Activated T-cell treated with anti-CD3 and anti-CD28 coated beads for 48 hours (primary cell): Measurements from ENCODE around the gene GLRA3.
"Not testable (repeated sequence)": the region's sequence is repeated elsewhere in the genome, so short reads cannot be mapped to it uniquely, and the experiment has no call there.

Experiments
- DNase-seq: peaks from one replicate; pipeline ENCODE4 v3.0.0-alpha.2; 2020; ENCODE audit warnings: low read depth

Gene GLRA3

DNA sequence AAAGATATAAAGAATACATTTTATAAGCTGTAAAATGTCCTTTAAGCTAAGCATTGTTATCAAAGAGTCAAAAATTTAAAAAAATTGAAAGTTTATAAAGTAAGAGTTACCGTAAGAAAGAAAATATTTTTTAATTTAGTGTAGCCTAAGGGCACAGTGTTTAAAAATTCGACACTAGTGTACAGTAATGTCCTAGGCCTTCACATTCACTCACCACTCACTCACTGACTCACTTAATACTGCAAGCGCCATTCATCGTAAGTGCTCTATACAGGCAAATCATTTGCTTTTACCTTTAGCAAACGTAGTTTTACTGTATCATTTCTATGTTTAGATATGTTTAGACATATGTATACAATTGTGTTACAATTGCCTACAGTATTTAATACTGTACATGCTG, 20.2 kb downstream of the GLRA3 start:
- no peak for DNase-seq

DNA sequence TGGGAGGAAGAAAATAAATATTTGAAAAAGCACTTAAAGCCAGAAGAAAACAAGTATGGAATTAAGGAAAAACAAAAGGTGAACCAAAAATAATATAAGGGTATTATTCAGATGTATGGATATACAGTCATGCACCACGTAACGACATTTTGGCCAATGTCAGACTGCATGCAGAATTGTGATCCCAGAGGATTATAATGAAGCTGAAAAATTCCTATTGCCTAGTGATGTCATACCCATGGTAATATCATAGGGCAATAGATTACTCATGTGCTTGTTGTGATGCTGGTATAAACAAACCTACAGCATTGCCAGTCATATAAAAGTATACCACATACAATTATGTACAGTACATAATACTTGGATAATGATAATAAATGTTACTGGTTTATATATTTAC, 20.9 kb downstream of the GLRA3 start:
- no peak for DNase-seq

DNA sequence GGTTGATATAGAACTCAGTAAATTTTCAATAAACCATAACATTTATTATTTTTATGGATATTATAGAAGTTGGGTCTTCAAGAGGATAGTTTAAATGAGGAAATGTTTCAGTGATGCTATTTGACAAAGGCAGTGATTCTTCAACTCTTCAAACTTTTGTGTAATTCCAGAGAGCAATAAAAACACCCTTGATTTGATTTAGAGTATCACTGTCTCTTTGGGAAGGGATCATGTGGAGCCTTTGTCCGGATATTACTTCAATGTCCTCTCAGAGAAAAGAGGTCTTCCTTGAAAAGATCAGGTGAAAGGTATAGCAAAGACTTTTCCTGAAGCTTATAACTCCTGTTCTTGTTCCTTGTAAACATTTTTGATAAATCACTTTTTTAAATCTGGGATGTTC, 23.3 kb downstream of the GLRA3 start:
- DNase-seq: no peak

DNA sequence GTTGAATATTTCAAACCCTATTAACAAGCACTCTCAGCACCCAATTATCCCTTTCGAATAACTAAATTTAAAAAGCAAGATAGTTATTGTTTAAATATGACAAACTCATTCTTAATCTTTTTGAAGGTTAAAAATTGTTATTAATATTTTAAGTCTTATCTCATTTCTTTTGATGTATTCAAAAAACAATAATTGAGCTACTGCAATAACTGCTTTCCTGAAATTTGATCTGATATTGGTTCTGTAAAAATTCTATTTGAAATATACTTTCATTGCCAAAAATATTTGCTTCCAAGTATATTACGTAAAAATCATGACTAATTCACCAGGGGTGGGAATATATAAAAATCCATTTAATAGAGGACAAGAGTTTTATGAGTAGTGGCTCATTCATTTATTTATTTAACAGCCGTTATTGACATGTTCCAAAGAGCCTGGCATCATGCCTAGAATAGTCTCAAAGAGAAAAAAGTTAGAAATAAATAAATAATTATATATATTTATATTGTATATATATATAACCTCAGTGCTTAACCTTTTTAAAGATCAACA, 34.4 kb downstream of the GLRA3 start:
- no peak for DNase-seq

DNA sequence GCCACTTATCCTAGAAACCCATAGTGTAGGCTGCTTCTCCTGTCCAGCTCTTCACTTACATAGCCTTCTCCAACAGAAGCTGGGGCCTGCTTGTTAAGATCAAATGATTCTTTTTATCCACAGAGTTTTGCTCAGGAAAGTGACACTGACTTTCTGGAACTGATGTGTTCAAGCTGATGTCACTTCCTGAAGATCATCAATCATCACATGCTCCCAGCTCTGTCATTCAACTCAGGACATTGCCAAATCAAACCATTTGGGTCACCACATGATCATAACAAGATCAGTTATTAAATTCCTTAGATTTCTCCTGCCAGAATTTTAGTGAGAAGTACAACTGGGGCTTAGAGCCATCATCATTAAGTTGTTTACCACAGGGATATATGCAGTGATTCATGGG, 39.4 kb downstream of the GLRA3 start:
- no peak for DNase-seq

DNA sequence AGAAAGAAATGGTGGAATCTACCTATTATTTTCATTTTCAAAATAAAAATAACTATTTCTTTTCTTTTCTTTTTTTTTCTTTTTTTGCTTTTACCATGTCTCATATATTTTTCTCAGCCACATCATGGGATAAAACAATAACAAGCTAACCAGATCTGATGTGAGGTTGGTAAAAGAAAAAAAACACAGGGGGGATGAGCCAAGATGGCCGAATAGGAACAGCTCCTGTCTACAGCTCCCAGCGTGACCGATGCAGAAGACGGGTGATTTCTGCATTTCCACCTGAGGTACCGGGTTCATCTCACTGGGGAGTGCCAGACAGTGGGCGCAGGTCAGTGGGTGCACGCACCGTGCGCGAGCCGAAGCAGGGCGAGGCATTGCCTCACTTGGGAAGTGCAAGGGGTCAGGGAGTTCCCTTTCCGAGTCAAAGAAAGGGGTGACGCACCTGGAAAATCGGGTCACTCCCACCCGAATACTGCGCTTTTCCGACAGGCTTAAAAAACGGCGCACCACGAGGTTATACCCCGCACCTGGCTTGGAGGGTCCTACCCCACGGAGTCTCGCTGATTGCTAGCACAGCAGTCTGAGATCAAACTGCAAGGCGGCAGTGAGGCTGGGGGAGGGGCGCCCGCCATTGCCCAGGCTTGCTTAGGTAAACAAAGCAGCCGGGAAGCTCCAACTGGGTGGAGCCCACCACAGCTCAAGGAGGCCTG, 50.6 kb downstream of the GLRA3 start:
- not testable (repeated sequence) for DNase-seq

DNA sequence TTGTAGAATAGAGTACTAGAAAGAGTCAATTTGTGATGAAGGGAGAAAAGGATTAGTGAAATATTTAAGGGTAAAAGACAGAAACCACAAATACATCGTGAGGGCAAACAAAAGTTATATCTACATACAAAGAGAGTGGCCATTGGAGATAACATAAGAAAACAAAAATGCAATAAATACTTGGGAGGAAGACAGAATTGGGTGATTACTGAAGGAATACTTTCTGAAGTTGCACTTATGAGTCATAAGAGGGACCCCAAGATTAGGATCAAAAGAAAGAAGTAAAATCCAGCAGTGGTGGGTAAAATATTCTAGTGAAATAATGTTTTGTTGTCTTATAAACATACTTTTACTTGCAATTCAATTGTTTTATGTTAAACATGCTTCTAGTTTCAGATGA, 53.7 kb downstream of the GLRA3 start:
- no peak for DNase-seq

DNA sequence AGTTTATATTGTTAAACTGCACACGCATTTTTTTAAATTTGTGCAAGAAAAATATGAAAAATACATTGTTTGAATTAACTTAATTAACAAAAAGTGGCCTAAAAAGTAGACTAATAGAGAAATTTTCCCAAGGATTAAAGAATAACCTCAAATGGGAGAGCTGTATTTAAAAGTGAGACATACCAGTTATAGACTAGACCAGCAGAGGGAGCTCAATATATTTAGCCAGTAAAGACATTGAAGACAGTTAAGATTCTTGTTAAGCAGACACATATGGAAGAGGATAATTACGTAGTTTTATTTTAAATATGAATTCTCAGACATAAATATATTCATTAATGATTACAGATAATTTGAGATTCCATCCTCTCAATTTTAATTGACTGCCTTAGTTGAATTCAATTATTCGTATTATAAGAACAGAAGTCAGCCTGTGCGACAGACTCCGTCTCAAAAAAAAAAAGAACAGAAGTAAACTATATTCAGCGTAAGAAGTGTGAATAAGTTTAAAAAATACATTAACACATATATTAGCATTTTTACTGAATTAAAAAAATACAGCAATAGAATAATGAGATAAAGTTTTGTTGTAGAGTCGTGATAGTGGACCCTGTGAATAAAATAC, 64.8 kb downstream of the GLRA3 start:
- DNase-seq: no peak

DNA sequence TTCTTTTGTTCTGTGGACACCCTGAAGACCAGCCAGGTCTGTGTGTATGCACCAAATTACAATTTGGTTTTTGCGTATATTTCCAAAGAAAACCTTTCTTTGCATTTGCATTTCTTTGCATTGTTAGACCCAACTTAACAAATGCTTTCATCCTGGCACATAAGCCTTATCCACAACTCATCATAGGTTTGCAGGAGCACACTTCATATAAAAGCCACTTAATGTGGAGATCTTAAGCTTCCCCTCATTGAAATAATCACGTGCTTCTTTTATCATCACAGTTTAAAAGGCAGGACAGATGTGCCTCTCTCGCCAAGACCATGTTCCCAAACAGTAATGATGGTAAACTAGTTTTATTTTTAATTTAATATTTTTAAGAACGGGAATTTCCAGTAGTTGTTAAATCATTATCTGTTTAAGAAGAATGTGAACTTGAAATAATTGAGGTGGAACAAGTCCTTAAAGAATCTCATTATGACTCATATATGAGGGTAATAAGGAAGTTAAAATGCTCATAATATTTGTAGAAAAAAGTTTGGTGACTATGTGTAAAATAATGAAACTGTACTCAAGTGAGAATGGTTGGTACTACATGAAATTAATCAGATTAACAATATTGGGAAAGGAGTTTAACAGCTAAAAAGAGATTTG, 65.5 kb downstream of the GLRA3 start:
- DNase-seq: no peak

DNA sequence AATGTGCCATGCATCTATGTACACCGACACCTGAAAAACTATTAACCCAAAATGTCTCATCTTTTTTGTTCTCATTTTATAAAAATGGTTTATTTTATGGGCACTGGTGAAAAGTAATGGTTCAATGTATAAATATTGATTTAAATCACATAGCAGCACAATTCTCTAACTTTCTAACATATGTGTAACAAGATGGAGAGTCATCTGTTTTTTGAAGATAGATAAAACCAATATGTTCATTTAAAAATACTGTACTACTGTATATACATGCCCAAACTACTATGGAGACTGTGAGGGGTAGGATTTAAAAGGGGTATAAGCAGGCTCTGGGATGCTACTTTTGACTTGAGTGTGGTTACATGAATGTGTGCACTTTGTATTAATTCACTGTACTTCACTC, 67.6 kb downstream of the GLRA3 start:
- no peak for DNase-seq

DNA sequence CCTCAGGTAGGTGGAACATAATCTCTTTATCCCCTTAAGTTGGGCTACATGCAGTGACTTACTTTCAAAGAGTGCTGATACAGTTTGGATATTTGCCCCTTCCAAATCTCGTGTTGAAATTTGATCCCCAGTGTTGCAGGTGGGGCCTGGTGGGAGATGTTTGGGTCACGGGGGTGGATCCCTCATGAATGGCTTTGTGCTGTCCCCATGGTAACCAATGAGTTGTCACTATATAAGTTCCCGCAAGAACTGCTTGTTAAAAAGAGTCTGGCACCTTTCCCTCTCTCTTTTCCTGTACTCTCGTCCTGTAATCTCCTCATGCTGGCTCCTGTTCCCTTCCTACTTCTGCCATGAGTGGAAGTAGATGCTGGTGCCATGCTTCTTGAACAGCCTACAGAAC, 71.3 kb downstream of the GLRA3 start:
- DNase-seq: no peak

DNA sequence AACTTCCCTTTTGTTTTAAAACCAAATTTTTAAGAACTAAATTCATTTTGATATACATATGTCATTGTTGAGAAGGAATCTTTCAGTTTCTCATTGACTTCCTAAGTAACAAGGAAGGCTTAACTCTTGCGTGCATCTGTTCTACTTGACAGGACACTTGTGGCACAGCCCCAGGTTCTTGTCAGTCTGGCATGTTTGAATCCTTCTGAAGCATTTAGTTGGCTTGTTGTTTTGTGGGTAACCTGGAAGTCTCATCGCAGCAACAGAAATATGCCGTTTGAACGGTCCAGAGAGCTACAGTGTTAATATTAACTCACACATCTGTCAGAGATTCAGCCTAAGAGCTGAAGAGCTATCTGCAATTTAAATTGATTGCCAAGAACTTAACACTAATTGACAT, 76.0 kb downstream of the GLRA3 start:
- DNase-seq: no peak

DNA sequence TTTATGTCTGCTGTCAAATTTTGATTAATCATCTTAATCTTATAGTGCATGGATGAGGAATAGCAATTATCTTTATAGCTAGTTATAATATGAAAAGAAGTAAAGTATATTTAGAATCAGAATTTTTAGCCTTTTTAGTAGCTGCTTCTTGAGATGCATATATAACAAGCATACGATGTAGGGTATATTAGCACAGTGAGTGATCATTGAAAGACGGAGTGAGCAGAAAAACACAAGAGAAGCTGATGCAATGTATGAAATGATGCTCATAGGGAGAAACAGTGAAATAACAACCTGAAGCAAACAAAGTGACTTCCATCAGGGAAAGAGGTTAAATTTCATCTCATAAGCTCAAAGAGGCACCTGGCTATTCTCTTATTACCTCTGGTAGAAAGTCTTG, 77.0 kb downstream of the GLRA3 start:
- DNase-seq: no peak

DNA sequence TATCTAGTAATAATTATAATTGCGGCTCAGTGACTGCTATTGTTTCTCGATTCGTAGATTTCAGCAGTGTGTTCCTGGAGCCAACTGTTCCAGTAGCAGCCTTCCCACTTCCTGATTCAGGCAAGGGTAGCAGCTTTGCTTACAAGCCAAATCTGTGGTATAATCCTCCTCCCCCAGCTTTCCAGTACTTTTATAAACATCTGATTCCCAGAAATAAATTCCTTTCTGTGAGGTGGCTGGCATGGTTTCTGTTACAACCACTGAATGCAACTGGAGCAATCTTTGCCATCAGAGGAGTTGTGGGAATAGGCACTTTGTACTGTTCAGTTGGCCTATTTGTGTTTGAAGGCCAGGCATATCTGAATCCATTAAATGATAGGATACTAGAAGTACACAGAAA, 80.0 kb downstream of the GLRA3 start:
- DNase-seq: no peak

DNA sequence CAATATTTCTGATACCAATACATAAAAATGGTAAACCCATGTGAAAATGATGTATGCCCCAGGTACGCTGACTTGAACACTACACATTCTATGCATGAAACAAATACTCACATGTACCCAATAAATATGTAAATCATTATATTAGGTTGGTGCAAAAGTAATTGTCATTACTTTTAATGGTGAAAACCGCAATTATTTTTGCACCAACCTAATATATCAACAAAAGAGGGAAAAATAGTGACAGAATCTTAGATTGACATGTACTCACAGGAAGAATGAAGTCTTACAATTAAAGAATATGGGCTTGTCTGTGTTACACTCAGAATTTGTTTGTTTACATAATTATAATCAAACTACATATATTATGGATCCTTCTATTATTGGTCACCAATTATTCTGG, 82.3 kb downstream of the GLRA3 start:
- no peak for DNase-seq

DNA sequence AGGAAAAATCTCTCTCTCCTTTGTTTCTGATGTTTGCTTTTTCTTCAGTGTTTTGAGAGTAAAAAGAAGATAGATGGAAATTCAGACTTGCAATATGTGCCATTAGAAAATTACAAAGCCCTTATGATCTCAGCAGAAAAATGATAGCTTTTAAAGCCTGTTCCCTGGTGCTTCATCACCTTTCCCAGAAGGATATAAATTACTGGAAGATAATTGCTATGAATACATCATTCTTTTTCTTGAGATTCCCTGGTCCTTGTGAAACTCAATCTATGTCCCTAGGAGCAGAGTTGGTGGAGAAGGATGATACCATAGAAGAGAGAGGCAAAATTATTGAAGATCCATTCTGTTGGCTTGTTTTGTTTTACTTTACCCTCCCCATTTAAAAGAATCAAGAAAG, 86.5 kb downstream of the GLRA3 start:
- no peak for DNase-seq

DNA sequence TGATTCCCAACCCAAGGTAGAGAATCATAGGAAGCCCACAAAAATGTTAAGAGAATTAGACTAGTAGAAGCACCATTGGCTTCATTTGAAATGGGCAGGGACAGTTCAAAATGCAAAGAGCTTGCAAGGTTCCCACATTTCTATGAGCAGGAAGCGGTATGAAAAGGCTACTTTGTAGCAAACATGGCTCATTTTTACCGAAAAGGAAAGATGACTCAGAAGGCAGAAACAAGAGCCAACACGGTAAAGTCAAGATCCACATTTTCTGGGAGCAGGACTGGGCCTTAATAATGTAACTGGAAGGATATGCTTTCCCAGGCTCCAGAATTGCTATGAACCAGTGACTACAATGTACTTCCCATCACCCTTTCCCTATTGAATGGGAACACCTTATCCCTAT, 89.5 kb downstream of the GLRA3 start:
- DNase-seq: no peak

DNA sequence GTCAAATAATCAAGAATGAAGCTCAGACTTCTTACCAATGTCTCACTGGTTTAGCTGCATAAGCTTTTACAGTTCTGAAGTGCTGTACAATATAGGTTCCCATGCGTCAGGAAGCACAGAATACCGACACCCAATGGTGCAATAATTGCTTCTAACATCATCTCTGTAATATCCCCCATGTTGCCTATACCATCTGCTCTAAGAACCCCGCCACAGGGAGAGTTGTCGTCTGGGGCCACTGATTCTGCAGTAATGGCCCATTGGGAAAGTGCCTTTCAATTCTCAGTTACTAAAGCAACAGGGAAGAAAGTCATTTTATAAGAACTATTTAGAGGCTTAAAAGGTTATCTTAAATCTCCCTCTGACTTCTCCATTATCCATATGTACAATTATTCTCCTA, 94.9 kb downstream of the GLRA3 start:
- DNase-seq: no peak

DNA sequence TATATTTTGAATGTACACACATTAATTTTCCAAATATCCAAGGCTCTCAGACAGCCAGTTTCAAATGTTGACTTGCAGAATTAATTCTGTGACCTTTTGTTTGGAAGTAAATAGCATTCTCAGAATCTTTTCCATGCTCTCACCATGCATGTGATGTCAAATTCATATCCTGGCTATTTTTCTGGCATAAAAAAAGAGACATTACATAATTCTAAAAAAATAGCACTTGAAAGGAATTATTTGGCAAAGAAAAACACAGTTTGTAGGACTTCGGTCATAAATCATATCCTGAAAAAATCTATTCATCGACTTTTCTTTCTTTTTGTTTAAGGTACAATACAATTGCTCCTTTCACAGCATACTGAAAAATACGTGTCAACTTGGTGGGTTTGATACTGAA, 111.2 kb downstream of the GLRA3 start:
- no peak for DNase-seq

DNA sequence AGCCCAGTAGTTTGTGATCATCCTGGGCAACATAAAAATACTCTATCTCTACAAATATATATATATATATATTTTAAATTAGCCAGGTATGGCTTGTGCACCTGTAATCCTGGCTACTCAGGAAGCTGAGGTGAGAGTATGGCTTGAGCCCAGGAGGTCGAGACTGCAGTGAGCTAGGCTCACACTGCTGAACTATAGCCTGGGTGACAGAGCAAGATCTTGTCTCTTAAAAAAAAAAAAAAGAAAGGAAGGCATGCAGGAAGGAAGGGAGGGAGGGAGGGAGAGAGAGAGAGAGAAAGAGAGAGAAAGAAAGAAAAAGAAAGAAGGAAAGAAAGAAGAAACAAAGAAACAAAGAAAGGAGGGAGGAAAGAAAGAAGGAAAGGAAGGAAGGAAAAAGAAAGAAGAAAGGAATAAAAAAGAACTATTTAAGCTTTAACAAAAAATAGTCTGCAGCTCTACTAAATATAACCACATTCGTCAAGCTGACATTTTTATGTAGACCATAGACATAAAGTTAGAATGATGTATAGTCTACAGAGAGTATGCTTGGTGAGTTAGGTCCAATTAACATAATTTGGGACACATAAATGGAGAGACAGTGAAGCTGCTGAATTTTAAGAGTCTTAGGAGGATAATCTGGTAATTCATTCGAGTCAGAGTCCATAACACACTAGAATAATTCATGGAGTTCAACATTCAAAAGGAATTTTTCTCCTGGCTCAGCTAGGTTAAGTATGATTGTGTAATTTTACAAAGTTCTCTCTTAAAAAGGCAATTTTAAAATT, 111.9 kb downstream of the GLRA3 start:
- no peak for DNase-seq

DNA sequence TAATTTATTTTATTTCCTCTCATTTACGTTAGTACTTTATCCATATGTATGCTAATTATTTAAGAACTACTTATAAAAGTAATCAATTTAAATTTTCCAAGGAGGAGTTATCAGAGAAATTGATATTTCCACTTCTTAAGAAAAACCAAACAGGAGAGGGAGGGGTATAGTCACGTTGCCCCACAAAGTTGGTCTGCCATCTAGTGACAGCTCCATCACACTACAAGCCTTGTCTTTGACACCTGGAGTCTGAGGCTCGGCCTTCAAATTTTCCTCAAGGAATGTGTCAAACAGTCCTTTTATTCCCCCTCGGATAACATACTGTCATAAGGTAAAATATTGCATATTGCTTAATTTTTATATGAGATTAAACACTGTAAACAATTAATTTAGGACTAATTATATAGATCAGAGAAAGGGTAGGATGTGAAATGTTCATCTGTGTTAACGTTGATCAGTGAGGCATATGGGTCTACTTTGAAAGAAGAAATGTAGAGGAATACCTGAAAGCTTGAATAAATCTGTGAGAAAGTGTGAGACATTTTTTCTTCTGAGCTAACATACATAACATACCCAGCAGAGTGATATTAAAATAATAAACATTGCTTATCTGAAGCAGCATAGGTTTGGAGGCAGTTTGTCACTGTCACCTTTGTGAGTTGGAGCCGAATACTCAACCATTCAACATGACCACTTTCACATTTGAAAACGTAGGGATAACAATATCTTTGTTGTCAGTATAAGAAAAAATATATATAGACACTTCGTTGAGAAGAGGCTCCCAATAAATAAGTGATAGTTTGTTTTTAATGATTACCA, 114.4 kb downstream of the GLRA3 start:
- peak; percentile 4 for DNase-seq

DNA sequence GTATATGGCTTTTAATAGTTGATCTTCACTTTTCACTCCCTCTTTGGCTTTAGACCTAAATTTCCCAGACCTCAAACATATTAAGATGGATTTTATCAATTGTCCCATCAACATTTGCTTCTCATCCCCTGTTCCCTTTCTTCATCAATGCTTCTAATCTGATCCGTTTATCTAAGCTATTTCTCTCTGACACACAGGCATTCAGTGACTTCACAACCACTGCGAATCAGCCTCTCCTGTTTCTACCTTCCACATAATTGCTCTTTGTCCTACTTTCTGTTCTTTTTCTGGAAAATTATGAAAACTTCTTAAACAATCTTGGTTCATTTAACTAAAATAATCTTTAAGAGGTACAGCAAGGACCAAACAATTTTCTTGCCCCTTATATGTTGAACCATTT, 115.2 kb downstream of the GLRA3 start:
- no peak for DNase-seq
